Hepatocyte (in vitro differentiated cells): ENCODE results near the gene VTA1. TPM values are rescaled to one million over a fixed set of nuclear protein-coding genes. Genes with fewer than 3 reads are reported as not detected.
"Not testable (repeated sequence)": the region's sequence is repeated elsewhere in the genome, so short reads cannot be mapped to it uniquely, and the experiment has no call there.

Experiments
- DNase-seq: peaks from one replicate; pipeline ENCODE4 v3.0.0-alpha.2; 2016; ENCODE audit warnings: low spot score
- H2AFZ ChIP-seq: fragments of 200-600 bp; sonication (generic); 2 replicates; pipeline ENCODE4 v1.6.0; 2016; ENCODE audit warnings: antibody characterized with exemption, mild to moderate bottlenecking
- H3K27ac ChIP-seq: fragments of 200-600 bp; sonication (generic); 2 replicates; pipeline ENCODE4 v1.5.1; 2016; ENCODE audit warnings: mild to moderate bottlenecking
- H3K27me3 ChIP-seq: fragments of 200-600 bp; sonication (generic); 2 replicates; pipeline ENCODE4 v1.6.1; 2016
- H3K36me3 ChIP-seq: fragments of 200-600 bp; sonication (generic); replicated peaks from 2 replicates; pipeline ENCODE4 v1.5.1; 2016; ENCODE audit warnings: low read depth; ENCODE audit not compliant: insufficient read depth
- H3K4me1 ChIP-seq: fragments of 200-600 bp; sonication (generic); 2 replicates; pipeline ENCODE4 v1.5.1; 2016; ENCODE audit warnings: mild to moderate bottlenecking, moderate library complexity; ENCODE audit not compliant: insufficient read depth
- H3K4me2 ChIP-seq: fragments of 200-600 bp; sonication (generic); 2 replicates; pipeline ENCODE4 v1.6.0; 2016
- H3K4me3 ChIP-seq: fragments of 200-600 bp; sonication (generic); 2 replicates; pipeline ENCODE4 v1.5.1; 2016; ENCODE audit warnings: mild to moderate bottlenecking
- H3K79me2 ChIP-seq: fragments of 200-600 bp; sonication (generic); 2 replicates; pipeline ENCODE4 v1.6.0; 2017; ENCODE audit warnings: mild to moderate bottlenecking
- H3K9me2 ChIP-seq: fragments of 200-600 bp; sonication (generic); replicated peaks from 2 replicates; pipeline ENCODE4 v1.6.0; 2017; ENCODE audit warnings: mild to moderate bottlenecking; ENCODE audit not compliant: insufficient read depth
- H3K9me3 ChIP-seq: fragments of 200-600 bp; sonication (generic); 2 replicates; pipeline ENCODE4 v1.5.1; 2016; ENCODE audit warnings: low read depth, mild to moderate bottlenecking
- H4K20me1 ChIP-seq: fragments of 200-600 bp; sonication (generic); 2 replicates; pipeline ENCODE4 v1.6.0; 2016; ENCODE audit warnings: mild to moderate bottlenecking; ENCODE audit not compliant: insufficient read depth, poor library complexity, severe bottlenecking
- CTCF ChIP-seq: fragments of 200-600 bp; sonication (generic); IDR thresholded peaks from 2 replicates; pipeline ENCODE4 v1.5.1; 2016; ENCODE audit warnings: antibody characterized with exemption, mild to moderate bottlenecking; ENCODE audit not compliant: poor library complexity
- EZH2 ChIP-seq: fragments of 200-600 bp; sonication (generic); IDR thresholded peaks from 2 replicates; pipeline ENCODE4 v1.6.1; 2016; ENCODE audit warnings: antibody characterized with exemption, mild to moderate bottlenecking, borderline replicate concordance
- EZH2phosphoT487 ChIP-seq: fragments of 200-600 bp; sonication (generic); IDR thresholded peaks from one replicate; pipeline ENCODE4 v1.6.1; 2018; ENCODE audit warnings: antibody characterized with exemption, mild to moderate bottlenecking, low read depth, moderate library complexity; ENCODE audit not compliant: unreplicated experiment, severe bottlenecking
- WGBS: methylation state at CpG from one replicate; pipeline ENCODE4 v1.1.6; 2016; ENCODE audit warnings: low lambda C conversion rate; ENCODE audit errors: missing lambda C conversion rate; 5-methylcytosine and 5-hydroxymethylcytosine counted together
- polyA plus RNA-seq: library from polyadenylated mRNA; unstranded; fragments of >200 nt; fragmentation: Nextera tagmentation; extraction: Ambion mirVana; gene quantifications from 2 replicates; pipeline ENCODE4 v1.2.1, GENCODE V29; 2016
- total RNA-seq: library from RNA; depleted of rRNA; stranded (reverse); fragments of >200 nt; gene quantifications from 2 replicates; pipeline ENCODE4 v1.2.3, GENCODE V29; 2014

The VTA1 gene
- total and polyA plus RNA-seq, 2 experiments from 2014 or later, result 77.6 to 99.2 TPM

- Histone ChIP-seq H3K27me3 (no peaks in the 10 kb centered on the region), H3K36me3 (no peaks in the 10 kb centered on the region), H3K9me3 (no peaks in the 10 kb centered on the region), H3K4me2 (no peak overlapping the region), H3K9me2 (no peaks in the 10 kb centered on the region), H3K4me1 (no peaks in the 10 kb centered on the region), H4K20me1 (no peaks in the 10 kb centered on the region), H3K27ac (no peak overlapping the region), H3K4me3 (no peak overlapping the region), H3K79me2 (no peaks in the 10 kb centered on the region), H2AFZ (no peak overlapping the region)
- 100% methylated on average over 1 of the region's 1 CpG for WGBS
- no peak for DNase-seq
- no peak for TF ChIP-seq CTCF
- TF ChIP-seq EZH2phosphoT487, result no peak
- no peak for TF ChIP-seq EZH2
Measured at GRCh38 chr6:142130814-142131213, 16.2 kb upstream of the VTA1 start.

- no peaks in the 10 kb centered on the region for H3K79me2 ChIP-seq
- H3K9me3 ChIP-seq, result no peaks in the 10 kb centered on the region
- no peak within 1 kb of the TSS for H3K4me2 ChIP-seq
- no peaks in the 10 kb centered on the region for H3K36me3 ChIP-seq
- no peak for DNase-seq
- H4K20me1 ChIP-seq, result no peaks in the 10 kb centered on the region
- H2AFZ ChIP-seq, result no peak within 1 kb of the TSS
- WGBS, result 44% methylated on average over 1 of the region's 1 CpG
- no peaks in the 10 kb centered on the region for H3K4me1 ChIP-seq
- H3K4me3 ChIP-seq, result no peak within 1 kb of the TSS
- no peaks in the 10 kb centered on the region for H3K27me3 ChIP-seq
- TF ChIP-seq EZH2 (no peak), CTCF (no peak), EZH2phosphoT487 (no peak)
- H3K9me2 ChIP-seq, result no peaks in the 10 kb centered on the region
- no peak within 1 kb of the TSS for H3K27ac ChIP-seq
Measured at GRCh38 chr6:142132625-142133024, 14.4 kb upstream of the VTA1 start, which contains the start of gene GJE1. GJE1 (plus strand) TSS chr6:142132925; CDS start chr6:142133159, 234 bp downstream.

GRCh38 chr6:142138876-142139275 lies 8.2 kb upstream of the VTA1 start:
- Histone ChIP-seq H4K20me1 (no peaks in the 10 kb centered on the region), H3K27ac (no peak overlapping the region), H3K4me3 (no peak overlapping the region), H3K9me2 (no peaks in the 10 kb centered on the region), H3K4me2 (no peak overlapping the region), H3K36me3 (no peaks in the 10 kb centered on the region), H3K9me3 (no peaks in the 10 kb centered on the region), H2AFZ (no peak overlapping the region), H3K4me1 (no peaks in the 10 kb centered on the region), H3K79me2 (no peaks in the 10 kb centered on the region), H3K27me3 (no peaks in the 10 kb centered on the region)
- 48% methylated on average over 2 of the region's 2 CpGs for WGBS
- no peak for DNase-seq
- no peak for TF ChIP-seq CTCF
- TF ChIP-seq EZH2, result no peak
- TF ChIP-seq EZH2phosphoT487, result no peak

GRCh38 chr6:142141531-142141930 lies 5.5 kb upstream of the VTA1 start:
- DNase-seq, H3K27me3 ChIP-seq, H3K4me2 ChIP-seq, H3K36me3 ChIP-seq, H4K20me1 ChIP-seq, H3K27ac ChIP-seq, H3K9me2 ChIP-seq, H2AFZ ChIP-seq, H3K4me1 ChIP-seq, H3K4me3 ChIP-seq, H3K9me3 ChIP-seq, H3K79me2 ChIP-seq: not testable (repeated sequence)
- WGBS, result 93% methylated on average over 13 of the region's 13 CpGs
